Measurements from ENCODE around the gene CDH4.

CDH4 gene

DNA sequence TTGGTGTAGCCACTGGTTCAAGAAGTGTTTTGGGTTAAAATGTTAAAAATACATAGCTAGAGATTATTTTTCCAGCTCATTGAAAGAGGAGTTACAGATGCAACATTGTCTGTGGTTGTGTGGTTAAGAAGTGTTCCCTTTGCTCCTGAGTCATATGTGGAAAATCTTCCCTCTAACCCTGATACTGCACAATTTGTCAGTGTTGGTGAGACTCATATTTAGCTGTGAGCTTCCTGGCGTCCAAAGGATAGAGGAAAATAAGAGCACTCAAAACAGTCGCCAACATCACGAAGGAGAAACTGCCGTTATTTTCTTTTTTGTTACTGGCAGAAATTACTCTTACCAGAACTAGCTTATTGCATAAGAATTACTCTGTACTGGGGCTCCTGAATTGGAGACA, 250.4 kb downstream of the CDH4 start:
- no peak for DNase-seq

DNA sequence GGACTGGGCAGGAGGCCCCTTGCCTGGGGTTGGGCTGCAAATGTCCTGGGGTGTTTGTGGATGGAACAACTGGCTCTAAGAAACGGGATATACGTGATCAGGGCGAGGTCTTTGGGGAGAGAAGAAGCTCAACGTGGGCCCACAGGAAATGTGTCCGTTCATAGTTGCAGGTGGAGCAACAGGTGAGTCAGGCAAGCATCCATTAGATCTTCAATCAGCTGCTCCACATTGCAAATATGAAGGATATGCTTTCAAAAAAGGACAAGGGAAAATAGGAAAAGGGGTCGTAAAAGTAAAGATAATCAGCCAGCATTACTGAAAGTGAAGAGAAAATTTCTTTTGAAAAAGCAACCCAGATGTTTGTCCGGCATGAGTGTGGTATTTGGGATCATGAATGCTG, 251.0 kb downstream of the CDH4 start:
- DNase-seq, result no peak

DNA sequence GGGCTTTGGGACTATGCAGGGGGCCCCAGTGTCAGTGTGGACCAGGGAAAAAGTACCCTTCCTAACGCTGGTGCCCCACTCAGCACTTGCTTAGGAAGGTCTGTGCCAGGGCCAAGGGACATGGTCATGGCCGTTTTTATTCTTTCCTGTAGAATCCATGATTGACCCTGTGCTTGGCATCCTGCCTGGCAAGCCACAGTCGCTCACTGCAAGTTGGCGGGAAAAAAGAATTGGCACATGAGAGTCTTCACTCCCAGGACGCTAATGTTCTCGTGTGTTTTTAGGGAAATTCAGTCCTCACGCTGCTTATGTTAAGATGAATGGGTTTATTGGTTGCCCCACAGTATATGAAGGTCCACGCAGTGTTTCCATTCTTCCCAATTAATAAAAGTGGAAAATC, 253.4 kb downstream of the CDH4 start:
- no peak for DNase-seq

DNA sequence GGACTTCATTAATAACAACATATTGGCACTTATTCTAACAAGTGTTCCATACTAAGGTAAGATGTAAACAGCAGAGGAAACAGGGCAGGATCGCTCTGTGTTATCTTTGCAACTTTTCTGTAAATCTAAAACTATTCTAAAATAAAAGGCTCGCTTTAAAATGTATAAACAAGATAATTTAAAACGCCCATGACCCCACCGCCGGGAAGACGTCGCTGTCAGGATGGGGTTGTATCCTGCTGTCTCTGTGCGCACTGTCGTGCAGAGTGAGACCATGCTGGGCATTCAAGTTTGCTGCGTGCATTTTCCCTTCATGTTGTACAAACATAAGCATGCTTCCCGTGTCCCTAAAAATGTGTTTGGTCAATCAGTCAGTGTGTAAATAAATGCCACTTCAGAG, 255.7 kb downstream of the CDH4 start:
- no peak for DNase-seq

DNA sequence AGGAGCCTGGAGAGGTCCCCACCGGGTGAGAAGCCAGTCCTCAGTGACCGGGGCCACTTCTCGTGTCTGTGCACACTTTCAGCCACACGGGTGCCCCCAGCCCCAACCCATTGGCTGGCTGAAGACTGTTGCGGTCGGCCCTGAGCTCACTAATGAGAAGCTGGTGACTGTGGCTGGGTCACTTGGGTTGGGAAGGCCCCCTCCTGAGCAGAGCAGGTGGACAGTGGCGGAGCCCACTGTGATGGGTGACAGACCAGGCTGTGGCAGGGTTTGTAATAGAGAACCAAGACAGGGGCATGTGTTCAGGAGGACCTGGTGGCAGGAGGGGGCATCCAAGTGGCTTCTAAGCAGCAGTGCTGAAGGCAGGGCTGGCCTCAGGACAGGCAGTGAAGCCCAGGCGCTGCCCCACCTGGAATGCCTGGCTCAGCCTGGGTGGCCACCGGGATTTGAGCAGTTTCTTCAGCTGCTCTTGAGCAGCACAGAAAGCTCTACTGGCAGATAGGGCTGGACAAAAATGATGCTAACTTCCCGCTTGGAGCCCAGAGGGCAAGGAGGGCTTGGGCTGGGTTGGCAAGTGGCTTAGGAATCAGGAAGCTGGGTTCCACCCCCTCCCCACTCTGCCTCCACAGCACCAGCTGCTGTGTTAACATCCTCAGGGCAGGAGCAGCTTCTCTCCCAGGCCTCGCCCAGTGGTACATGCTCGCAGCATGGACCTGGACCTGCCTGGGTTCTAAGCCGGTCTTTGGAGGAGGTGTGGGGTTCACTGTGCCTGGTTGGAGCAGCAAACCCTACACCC, 256.4 kb downstream of the CDH4 start:
- DNase-seq, result no peak

DNA sequence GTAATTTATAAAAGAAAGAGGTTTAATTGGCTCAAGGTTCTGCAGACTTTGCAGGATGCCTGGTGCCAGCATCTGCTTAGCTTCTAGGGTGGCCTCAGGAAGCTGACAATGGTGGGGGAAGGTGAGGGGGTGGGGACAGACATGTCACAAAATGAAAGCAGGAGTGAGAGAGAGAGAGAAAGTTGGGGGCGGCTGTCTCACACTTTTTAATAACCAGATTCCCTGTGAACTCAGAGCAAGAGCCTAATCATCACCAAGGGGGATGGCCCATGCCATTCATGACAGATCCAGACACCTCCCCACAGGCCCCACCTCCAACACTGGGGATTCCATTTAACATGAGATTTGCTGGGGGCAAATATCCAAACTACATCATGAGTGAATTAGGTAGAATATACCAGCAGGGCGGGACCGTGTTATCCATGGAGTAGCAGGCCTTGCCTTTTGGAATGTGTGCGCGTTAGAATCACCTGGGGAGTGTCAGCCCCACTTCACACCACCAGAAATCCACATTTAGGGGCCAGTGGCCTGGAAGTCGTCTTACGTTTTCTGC, 258.8 kb downstream of the CDH4 start:
- DNase-seq, result peak; percentile 5

DNA sequence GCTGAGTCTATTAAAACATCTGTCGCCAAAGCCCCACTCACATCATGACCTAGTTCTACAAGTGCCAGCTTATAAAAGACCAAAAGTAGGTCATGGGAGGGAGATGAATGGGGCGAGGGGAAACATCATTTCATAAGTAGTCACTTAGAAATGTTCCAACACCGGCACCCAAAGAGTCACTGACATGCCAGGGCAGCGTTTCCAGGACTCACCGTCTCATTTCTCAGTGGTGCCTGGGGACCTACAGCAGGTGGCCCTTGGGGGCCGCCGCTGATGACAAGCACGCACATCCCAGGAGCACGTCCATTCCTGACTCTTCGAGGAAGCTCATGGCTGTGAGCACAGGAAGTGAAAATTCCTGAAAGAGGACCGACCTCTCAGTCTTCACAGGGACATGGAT, 260.4 kb downstream of the CDH4 start:
- DNase-seq, result no peak

DNA sequence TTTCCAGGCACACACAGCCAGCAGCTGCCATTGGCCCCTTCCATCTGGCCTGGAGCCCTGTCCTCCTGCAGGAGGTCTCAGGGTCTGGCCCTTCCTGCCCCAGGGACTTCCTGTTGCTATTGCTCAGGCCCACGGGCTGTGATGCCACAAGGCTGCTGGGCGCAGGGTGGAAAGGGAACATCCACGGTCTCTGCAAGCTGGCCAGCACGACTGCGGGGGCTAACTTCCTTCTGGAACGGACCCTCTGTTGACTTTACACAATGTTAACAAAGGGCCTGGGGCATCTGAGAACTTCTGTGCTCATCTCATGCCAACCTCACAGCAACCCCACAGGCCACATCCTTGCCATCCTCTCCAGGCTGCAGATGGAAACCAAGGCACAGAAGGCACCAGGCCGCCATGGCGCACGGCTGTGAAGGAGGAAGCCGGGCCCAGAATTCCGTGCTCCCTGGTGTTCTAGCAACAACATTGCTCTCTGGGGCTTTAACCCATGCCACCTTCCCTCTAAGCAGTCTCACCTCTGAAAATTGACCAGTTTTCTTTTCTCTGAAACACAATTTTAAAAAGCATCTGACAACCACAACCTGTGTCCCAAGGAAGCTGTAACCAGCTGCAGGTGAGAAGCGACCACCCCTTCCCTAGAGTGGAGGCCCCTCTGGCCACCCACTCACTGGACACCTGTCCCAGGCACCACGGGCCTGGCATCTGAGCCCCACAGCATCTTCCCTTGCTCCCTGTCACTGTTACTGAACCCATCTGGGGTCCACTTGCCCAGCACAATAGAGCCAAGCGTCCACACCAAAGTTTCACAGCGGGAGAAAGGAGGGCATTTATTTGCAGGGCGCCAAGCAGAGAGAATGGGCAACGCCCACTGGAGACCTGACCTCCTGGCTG, 261.3 kb downstream of the CDH4 start:
- no peak for DNase-seq

DNA sequence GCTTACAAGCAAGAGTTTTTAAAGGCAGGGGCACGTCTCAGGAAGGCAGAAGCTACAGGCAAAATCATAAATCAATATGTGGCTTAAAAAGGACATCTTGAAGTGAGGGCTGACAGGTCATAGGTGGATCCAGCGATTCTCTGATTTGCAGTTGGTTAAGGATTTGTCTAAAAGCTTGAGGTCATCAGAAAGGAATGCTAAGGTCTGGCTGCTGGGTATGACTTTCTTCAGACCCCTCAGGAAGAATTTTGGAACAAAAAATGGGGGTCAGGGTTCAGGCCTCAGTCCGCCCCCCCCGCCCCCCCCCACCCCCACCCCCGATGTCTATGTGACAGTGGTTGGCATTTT, 261.9 kb downstream of the CDH4 start:
- no peak for DNase-seq

DNA sequence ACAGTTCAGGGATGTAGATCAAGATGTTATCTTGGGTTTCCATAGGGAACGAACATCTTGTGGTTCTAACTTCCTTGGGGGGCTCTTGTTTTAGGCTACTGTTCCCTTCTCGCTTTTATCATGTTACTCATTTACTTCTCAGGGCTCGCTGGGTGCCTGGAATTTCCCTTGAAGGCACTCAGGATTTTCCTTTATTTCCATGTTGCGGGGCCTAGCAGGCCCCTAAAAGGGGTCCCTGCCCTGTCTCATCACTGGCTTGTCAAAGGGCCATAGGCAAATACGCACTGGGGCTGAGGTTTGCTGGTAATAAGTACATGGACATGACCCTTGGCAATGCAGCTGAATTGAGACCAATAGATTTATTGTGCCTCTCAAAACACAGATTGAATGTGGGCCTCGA, 262.3 kb downstream of the CDH4 start:
- DNase-seq, result no peak

DNA sequence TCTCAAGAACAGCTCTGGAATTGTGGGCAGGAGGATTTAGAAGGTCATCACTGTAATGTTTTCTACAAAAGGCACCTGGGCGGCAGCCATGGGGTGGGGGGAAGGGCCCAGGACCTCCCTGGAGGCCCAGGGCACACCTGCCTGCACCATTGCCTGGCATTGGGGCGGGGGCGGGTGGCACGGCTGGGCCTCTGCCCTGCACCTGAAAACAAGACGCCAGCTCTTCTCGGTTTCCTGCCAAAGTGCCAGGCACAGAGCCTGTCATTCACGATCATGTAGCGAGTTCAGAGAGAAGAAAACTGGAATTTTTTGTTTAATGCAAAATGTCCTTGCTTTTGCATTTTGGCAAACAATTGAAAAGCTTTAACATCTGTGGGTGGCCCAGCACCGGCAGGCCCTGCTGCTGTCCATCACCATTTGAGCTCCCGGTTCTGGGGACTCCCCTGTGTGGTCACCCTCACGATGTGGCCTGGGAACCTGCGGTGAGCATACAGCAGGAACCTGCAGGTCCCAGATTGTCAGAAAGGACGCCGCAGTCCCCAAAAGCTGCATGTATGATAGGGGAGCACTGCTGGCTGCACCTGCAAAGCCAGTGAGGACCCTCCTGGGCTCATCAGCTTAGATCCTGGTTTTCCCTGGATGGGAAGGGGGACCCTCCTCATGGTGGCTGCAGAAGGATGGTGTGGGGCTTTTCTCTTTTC, 262.9 kb downstream of the CDH4 start:
- DNase-seq, result no peak

DNA sequence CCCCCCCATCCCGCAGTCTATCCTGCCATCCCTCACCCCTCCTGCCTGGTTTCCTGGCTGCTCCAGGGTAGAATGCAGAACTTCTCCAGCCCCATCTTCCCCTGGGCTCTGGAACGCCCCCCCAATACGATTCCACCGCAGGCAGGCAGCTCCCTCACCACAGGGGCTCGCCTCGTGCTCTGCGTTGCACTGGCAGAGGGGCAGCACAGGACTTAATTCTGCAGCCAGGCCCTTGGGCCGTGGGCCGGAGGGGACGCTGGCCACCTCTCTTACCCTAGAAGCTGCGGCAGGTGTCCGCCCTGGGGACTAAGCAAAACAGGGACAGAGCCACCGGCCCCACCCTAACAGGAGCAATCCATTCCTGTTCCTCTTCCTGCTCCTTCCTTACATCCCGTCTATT, 263.9 kb downstream of the CDH4 start:
- no peak for DNase-seq

DNA sequence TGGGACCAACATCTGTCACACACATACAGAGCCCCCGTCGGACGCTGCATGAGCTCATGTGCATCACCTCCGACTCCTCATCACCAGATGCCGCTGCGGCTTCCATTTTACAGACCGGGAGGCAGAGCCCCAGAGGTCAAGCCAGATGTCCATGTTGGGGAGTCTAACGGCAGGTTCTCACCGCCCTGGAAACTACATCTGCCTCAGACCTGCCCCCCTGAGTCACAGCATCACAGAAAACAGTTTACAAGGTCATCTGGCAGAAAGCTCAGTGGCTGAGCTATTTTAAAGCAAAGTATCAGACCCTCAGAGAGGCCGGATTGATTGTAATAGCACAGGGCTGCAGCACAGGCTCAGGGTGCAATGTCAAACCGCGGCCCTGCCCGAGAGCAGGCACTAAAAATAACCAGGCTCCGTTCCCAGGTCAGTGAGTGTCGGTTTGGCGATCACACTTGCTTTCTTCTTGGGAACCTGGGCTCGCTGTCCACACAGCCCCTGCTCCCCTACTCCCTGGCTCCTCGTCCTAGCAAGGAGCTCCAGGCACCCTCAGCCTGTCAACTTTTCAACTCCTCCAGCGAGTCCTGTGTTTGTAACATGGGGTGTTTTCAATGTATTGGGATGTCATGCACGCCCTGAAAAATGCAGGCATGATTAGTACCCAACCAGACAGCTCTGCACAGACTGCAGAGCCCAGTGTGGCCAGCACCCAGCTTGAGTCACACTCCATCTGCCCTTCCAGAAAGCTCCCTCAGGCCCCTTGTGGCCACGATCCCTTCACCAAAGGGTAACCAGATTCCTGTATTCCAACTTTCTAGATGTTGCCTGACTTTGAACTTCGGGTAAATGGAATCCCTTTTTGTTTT, 264.5 kb downstream of the CDH4 start:
- DNase-seq, result no peak

DNA sequence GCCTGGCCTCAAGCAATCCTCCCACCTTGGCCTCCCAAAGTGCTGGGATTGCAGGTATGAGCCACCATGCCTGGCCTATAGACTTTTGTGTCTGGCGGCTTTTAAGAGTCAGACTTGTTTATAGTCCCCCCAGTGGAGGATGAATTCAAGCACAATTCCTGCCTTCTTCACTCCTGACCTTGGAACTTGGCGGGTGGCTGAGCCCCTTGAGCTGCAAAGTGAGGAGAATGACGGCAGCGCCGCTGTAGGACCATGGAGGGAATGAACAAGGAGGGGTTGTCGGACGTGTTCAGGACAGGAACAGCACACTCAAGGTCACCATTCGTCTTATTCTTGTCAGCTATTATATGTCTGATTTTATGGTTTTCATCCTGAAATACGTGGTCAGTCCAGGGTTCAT, 265.4 kb downstream of the CDH4 start:
- no peak for DNase-seq

DNA sequence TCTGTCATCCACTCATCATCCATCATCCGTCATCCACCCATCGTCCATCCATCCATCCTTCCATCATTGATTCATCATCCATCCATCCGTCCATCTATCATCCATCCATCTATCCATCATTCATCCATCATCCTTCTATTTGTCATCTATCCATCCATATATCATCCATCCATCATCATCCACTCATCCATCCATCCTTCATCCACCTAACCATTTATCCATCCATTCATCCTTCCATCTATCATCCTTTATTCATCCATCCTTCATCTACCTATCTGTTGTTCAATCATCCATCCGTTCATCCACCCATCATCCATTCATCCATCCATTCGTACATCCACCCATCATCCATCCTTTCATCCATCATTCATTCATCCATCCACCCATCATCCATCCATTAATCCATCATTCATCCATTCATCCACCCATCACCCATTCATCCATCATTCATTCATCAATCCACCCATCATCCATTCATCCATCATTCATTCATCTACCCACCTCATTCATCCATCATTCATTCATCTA, 266.4 kb downstream of the CDH4 start:
- DNase-seq, result no peak

DNA sequence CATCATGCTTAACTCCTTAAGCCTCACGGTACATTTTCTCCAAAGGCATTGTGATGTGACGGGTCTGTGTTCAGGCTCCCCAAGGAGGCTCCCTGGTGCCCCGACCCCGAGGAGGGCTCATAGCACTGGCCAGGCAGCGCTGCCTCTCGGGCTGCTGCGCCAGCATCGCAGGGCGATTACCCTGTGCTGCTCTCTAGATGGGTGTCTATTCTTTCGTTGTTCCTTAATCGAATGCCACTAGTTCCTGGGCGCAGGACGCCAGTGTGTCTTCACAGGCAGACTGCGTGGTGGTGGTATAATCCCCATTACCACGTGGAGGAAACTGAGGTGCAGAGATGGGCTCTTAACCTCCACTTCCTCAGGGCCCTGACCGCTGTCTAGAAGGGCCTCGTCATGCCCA, 267.4 kb downstream of the CDH4 start:
- DNase-seq, result no peak

DNA sequence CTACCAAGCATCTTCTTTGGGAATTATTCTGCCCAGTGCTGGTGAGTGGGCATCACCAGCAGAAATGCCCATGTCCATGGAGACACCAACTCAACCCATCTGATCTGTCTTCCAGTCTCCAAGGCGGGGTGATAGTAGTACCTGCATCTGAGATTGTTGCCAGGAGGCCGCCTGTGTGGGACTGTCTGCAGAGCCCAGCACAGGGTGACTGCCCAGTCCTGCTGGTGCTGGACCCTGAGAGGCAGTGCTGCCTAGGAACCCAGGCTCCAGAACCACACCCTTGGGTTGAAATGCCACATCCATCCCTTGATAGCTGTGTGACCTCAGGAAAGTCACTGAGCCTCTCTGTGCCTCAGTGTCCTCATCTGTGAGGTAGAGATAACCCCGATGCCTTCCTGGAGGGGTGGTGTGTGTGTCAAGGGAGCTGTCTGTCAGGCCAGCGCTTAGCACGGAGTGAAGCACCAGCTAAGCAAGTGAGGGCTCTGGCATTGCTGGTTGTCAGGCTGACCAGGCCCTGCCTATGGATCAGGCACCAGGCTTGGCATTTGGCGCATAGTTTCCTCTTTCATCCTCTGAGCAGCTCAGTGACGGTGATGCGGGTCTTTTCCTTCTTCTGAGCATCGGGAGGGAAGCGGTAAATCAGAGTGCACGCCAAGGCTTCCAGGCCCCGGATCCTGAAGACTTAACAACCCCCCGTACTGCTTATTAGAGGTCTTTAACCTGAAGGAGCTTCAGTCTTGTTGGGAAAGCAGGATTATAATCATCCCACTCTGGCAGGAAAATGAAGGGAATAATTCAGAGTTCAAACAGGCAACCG, 268.2 kb downstream of the CDH4 start:
- DNase-seq, result no peak

DNA sequence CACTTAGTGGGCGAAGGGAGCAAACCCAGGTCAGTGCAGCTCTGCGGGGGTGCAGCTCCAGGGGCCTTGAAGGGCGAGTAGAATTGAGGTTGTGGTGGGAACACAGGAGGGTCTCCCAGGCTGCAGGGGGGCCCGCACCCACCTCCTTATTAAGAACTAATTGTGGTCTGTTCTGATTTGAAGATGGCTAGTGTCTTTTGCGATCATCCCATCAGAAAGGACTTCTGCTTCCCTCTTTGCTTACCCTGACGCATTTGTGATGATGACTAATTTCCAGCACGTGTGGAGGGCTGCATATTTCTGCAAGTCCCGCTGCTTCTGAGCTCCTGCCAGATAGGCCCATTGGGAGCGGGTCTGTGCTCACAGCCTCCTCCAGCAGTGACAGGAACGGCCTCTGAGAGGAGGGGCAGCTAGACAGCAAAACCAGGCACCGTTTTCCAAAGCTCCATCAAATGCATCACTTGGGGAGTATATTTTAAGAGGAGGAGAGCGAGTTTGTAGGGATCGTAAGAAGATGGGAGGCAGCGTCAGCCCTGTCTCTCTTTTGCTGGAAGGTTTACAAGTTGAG, 268.9 kb downstream of the CDH4 start:
- DNase-seq, result no peak

DNA sequence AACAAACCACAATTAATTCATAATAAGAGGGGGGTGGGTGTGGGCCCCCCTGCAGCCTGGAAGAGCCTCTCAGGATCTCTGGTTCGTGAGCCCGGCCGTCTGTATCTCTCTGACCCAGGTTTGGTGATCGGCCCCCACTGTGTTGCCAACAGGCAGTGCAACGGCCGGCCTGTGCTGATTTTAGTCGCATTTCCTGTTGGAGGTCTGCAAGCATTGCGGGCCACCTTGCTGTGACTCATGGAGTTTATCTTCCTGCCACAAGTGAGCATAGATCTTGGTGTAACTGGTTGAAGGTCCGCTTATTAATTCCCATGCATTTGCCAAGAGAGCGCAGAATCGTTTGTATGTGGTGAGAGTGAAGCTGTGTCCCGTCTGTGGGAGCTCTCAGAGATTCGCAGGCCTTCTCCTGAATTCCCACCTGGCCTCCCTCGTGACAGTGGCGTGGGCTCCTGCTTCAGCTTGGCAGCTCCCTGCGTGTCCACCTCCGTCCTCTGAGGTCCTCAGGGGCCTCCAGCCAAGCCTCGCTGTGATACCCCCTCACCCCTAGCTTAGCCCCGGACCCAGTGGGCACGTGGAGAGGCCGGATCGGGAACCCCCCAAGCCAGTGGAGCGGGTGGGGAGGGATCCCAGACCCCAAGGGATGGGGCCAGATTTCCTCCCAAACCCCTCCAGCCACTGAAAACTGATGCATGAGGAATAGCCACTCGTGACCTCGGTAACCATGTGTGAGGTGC, 269.8 kb downstream of the CDH4 start:
- no peak for DNase-seq

DNA sequence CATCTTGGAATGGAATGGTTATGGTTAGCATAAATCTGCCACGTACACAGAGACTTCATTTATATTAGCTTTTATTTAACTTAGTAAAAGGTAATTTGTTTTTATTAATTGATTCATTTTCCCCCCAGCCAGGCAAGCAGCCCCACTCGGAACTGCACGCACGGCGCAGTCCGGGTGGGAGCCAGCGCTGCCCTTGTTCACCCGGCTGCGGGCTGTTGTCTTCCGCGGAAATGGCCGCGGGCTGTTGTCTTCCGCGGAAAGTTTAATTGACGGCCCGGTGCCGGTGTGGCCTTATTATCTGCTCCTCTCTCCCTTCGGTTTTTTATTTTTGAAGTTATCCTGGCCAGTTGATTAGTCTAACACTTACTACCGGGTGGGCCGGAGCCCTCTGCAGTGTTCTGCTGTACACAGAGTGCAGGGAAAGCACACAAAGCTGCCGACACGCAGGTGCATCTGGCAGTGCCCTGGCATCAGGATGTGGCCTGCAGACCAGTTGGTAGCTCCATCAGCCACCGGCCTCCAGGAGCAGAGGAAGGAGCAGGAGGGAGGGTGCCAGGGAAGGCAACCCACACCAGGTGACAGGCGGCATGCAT, 270.5 kb downstream of the CDH4 start:
- DNase-seq, result no peak
